K562 (cell line): Measurements from ENCODE around the gene DEFB108B. TPM values are rescaled to one million over a fixed set of nuclear protein-coding genes. Genes with fewer than 3 reads are reported as not detected.
"Not testable (repeated sequence)": the region's sequence is repeated elsewhere in the genome, so short reads cannot be mapped to it uniquely, and the experiment has no call there.

ENCODE experiments used
- ATAC-seq: fragments of 200-7000 bp; cut with Tn5 transposase; 3 replicates; pipeline ENCODE4 v1.9.1; 2020; ENCODE audit warnings: moderate library complexity
- BruUV-seq: library from RNA; stranded (reverse); fragments of 400-500 nt; replicated peaks from 2 replicates; lab custom pipeline; 2021; lab: Mats Ljungman, UMichigan
- CTCF ChIA-PET: fragments of 300-600 bp; formaldehyde crosslinking; extraction: SDS; loops from one replicate; lab custom pipeline; 2021; ENCODE audit warnings: low intra/inter-chr PET ratio; lab: Yijun Ruan, JAX
- POLR2A ChIA-PET: fragments of 300-600, 350-650 bp; sonication (Branson Sonifier 250); formaldehyde crosslinking; extraction: SDS; loops from one replicate; lab custom pipeline; 2021; ENCODE audit warnings: antibody characterized with exemption, inconsistent platforms; lab: Yijun Ruan, JAX
- DNase-seq, 4 experiments: peaks; one replicate each; pipeline versions ENCODE4 v3.0.0 to v3.0.0-alpha.2; 2011 to 2018; ENCODE audit warnings: low spot score in 3 of 4, mixed read lengths in 3 of 4; ENCODE audit errors: extremely low read depth in 1 of 4
- FAIRE-seq: peaks from 2 replicates; lab custom pipeline; 2011; peaks lifted over from hg19 to GRCh38; lab: Jason Lieb, UNC
- H2AFZ ChIP-seq: 2 replicates; pipeline ENCODE4 v1.6.0; 2011; ENCODE audit warnings: low read depth, low read length, control low read depth, inconsistent platforms
- H3K27ac ChIP-seq: fragments of 200-600 bp; 3 replicates; pipeline ENCODE4 v1.8.0; 2011; ENCODE audit warnings: low read depth, mild to moderate bottlenecking, control low read depth, inconsistent platforms, low read length, moderate library complexity, mixed read lengths; ENCODE audit errors: extremely low read depth
- H3K27me3 ChIP-seq, 2 experiments: fragments of 300-600 bp in 1 of 2; 2 replicates in 1 of 2; 3 replicates in 1 of 2; pipeline versions ENCODE4 v1.6.0 to v1.8.0; 2011; ENCODE audit warnings: inconsistent platforms in 2 of 2, low read length in 2 of 2, mild to moderate bottlenecking in 1 of 2, mixed read lengths in 1 of 2, moderate library complexity in 1 of 2; ENCODE audit not compliant: control insufficient read depth in 2 of 2, insufficient read depth in 2 of 2
- H3K36me3 ChIP-seq: fragments of 300-600 bp; 3 replicates; pipeline ENCODE4 v1.8.0; 2011; ENCODE audit warnings: mild to moderate bottlenecking, low read length, inconsistent platforms; ENCODE audit not compliant: control insufficient read depth, insufficient read depth
- H3K4me1 ChIP-seq, 2 experiments: fragments of 200-600 bp in 1 of 2; replicated peaks in 1 of 2; 2 replicates in 1 of 2; 3 replicates in 1 of 2; pipeline versions ENCODE4 v1.5.1 to v1.8.0; 2011; ENCODE audit warnings: inconsistent platforms in 2 of 2, low read length in 2 of 2, mild to moderate bottlenecking in 1 of 2, mixed read lengths in 1 of 2, moderate library complexity in 1 of 2; ENCODE audit not compliant: control insufficient read depth in 2 of 2, insufficient read depth in 2 of 2
- H3K4me2 ChIP-seq: 2 replicates; pipeline ENCODE4 v1.6.1; 2011; ENCODE audit warnings: low read length, control low read depth, inconsistent platforms, mixed read lengths; ENCODE audit not compliant: insufficient read depth
- H3K4me3 ChIP-seq: fragments of 200-600 bp; sonication (generic), shearing (Covaris generic); 2 replicates; pipeline ENCODE4 v1.5.1; 2016; ENCODE audit warnings: control low read depth, inconsistent platforms
- H3K79me2 ChIP-seq: fragments of 200-600 bp; 3 replicates; pipeline ENCODE4 v1.8.0; 2011; ENCODE audit warnings: low read length, inconsistent platforms; ENCODE audit not compliant: control insufficient read depth, insufficient read depth
- H3K9ac ChIP-seq, 2 experiments: 2 replicates each; pipeline versions ENCODE4 v1.6.0 to v1.6.1; 2011; ENCODE audit warnings: low read depth in 2 of 2, low read length in 2 of 2, control low read depth in 1 of 2, inconsistent platforms in 1 of 2, mild to moderate bottlenecking in 1 of 2, mixed read lengths in 1 of 2; ENCODE audit not compliant: insufficient read depth in 1 of 2
- H3K9me1 ChIP-seq: one replicate; pipeline ENCODE4 v1.6.0; 2011; ENCODE audit warnings: inconsistent platforms, mild to moderate bottlenecking, low read length, moderate library complexity; ENCODE audit not compliant: control insufficient read depth, insufficient read depth
- H3K9me3 ChIP-seq: replicated peaks from 2 replicates; pipeline ENCODE4 v1.5.1; 2011; ENCODE audit warnings: low read depth, low read length, inconsistent platforms; ENCODE audit not compliant: control insufficient read depth, insufficient read depth
- H4K20me1 ChIP-seq: replicated peaks from 2 replicates; pipeline ENCODE4 v1.6.1; 2011; ENCODE audit warnings: low read length, inconsistent platforms, mixed read lengths; ENCODE audit not compliant: control insufficient read depth, insufficient read depth
- WGBS: fragments of 100-300 bp; shearing (Covaris generic); methylation state at CpG from one replicate; pipeline ENCODE4 v1.1.6; 2016; ENCODE audit warnings: low coverage, mixed read lengths; ENCODE audit not compliant: insufficient coverage; ENCODE audit errors: missing lambda C conversion rate; 5-methylcytosine and 5-hydroxymethylcytosine counted together
- in situ Hi-C: fragments of 300-500 bp; cut with MboI; formaldehyde crosslinking; loops from 4 replicates; pipeline ENCODE4 v1.15.0; 2018; ENCODE audit warnings: inconsistent platforms, mixed read lengths
- intact Hi-C: fragments of 100-400 bp; cut with micrococcal nuclease; formaldehyde crosslinking; loops from 2 replicates; pipeline ENCODE4 v1.14.2; 2022
- polyA plus RNA-seq, 8 experiments: library from polyadenylated mRNA; depleted of rRNA in 4 of 8; stranded (reverse) in 5 of 8; unstranded in 3 of 8; fragments of >200 nt; fragmentation: Nextera tagmentation in 2 of 8; fragmentation: Illumina TruSeq in 1 of 8; extraction: Ambion mirVana in 2 of 8; extraction: Trizol in 1 of 8; gene quantifications; 2 replicates each; pipeline versions ENCODE4 v1.2.1 to v1.2.3, GENCODE V29; 2011 to 2014; ENCODE audit warnings: inconsistent platforms in 1 of 8, missing spikeins in 1 of 8
- total RNA-seq, 7 experiments: library from RNA; depleted of rRNA in 6 of 7; stranded (reverse); fragments of >200 nt in 6 of 7; fragmentation: Illumina TruSeq in 2 of 7; extraction: Trizol in 2 of 7; gene quantifications; 2 replicates each; pipeline versions ENCODE4 v1.2.1 to v1.2.3, GENCODE V29; 2011 to 2021; ENCODE audit warnings: low replicate concordance in 1 of 7

DEFB108B gene
- total and polyA plus RNA-seq, 9 of the 15 experiments (the other 6 are each of a cell fraction or from before 2014, with no cell fraction given) = not detected

GRCh38 chr11:71796781-71797180, 36.2 kb upstream of the DEFB108B start:
- H3K9me1 ChIP-seq, H3K36me3 ChIP-seq, H3K79me2 ChIP-seq, H3K4me2 ChIP-seq, H3K27me3 ChIP-seq, H3K4me3 ChIP-seq, H3K9me3 ChIP-seq, H4K20me1 ChIP-seq, BruUV-seq, FAIRE-seq, in situ Hi-C loops, DNase-seq, ATAC-seq, POLR2A ChIA-PET, H3K27ac ChIP-seq, H2AFZ ChIP-seq, H3K9ac ChIP-seq, H3K4me1 ChIP-seq: not testable (repeated sequence)
- intact Hi-C loops = loop anchor here (10.0 kb wide), 1 partner anchor 638 kb away; the partner anchor contains the start of gene CLPB
- CTCF ChIA-PET = interaction anchor here (0.6 kb wide), 1 partner anchor 634 kb away, joined by 3 read pairs; no protein-coding TSS in a partner anchor
- 91% methylated on average over 8 of the region's 9 CpGs for WGBS

GRCh38 chr11:71799556-71800128, 33.4 kb upstream of the DEFB108B start:
- H3K27me3 ChIP-seq, DNase-seq, H3K36me3 ChIP-seq, ATAC-seq, FAIRE-seq, H3K9me3 ChIP-seq, H4K20me1 ChIP-seq, H3K9me1 ChIP-seq, H3K27ac ChIP-seq, in situ Hi-C loops, H3K4me2 ChIP-seq, H3K9ac ChIP-seq, H3K4me3 ChIP-seq, H3K79me2 ChIP-seq, H3K4me1 ChIP-seq, H2AFZ ChIP-seq, POLR2A ChIA-PET: not testable (repeated sequence)
- CTCF ChIA-PET = interaction anchor here (1.3 kb wide), 1 partner anchor 216 kb away, joined by 4 read pairs; no protein-coding TSS in a partner anchor
- TSS peak; percentile 26 for BruUV-seq
- 79% methylated on average over 9 of the region's 13 CpGs for WGBS
- intact Hi-C loops = loop anchor here (10.0 kb wide), 1 partner anchor 635 kb away; the partner anchor contains the start of gene CLPB
